ENCODE results near the gene CAMK2B.

GRCh38 chr7:44258865-44259546 lies 66.4 kb downstream of the CAMK2B start:
- no peak for TF ChIP-seq EP300 (IDR thresholded peaks at IDR 0.05)
- TF ChIP-seq POLR2A (IDR thresholded peaks at IDR 0.05): no peak
- no peak for TF ChIP-seq CTCF (IDR thresholded peaks at IDR 0.05)
- peak in 1 of 3 donors; percentile 15 for TF ChIP-seq POLR2AphosphoS5 (IDR thresholded peaks at IDR 0.05)

Measured in suprapubic skin (tissue), 4 donors.